Keratinocyte (primary cell): ENCODE data around the gene UBE2E1. TPM values are rescaled to one million over a fixed set of nuclear protein-coding genes. Genes with fewer than 3 reads are reported as not detected.

ENCODE experiments used
- DNase-seq: peaks from one replicate; pipeline ENCODE4 v3.0.0-alpha.2; 2011; ENCODE audit warnings: low read depth, missing footprints, low spot score
- FAIRE-seq: peaks from 2 replicates; lab custom pipeline; 2011; peaks lifted over from hg19 to GRCh38; lab: Jason Lieb, UNC
- H2AFZ ChIP-seq: 2 replicates; pipeline ENCODE4 v1.6.0; 2012; ENCODE audit warnings: low read length, control low read depth, inconsistent platforms; ENCODE audit not compliant: control insufficient read depth
- H3K27ac ChIP-seq: 2 replicates; pipeline ENCODE4 v1.5.1; 2011; ENCODE audit warnings: low read length; ENCODE audit not compliant: control insufficient read depth, insufficient read depth
- H3K27me3 ChIP-seq: 3 replicates; pipeline ENCODE4 v1.6.0; 2011; ENCODE audit warnings: low read length; ENCODE audit not compliant: control insufficient read depth, insufficient read depth; ENCODE audit errors: extremely low read depth
- H3K36me3 ChIP-seq, 2 experiments: 2 replicates in 1 of 2; 3 replicates in 1 of 2; pipeline ENCODE4 v1.5.1; 2011; ENCODE audit warnings: low read length in 2 of 2, mild to moderate bottlenecking in 1 of 2; ENCODE audit not compliant: control insufficient read depth in 2 of 2, insufficient read depth in 2 of 2; ENCODE audit errors: extremely low read depth in 1 of 2
- H3K4me1 ChIP-seq: 3 replicates; pipeline ENCODE4 v1.5.1; 2011; ENCODE audit warnings: low read length; ENCODE audit not compliant: control insufficient read depth, insufficient read depth; ENCODE audit errors: extremely low read depth
- H3K4me2 ChIP-seq: 3 replicates; pipeline ENCODE4 v1.6.0; 2011; ENCODE audit warnings: low read depth, low read length; ENCODE audit not compliant: control insufficient read depth, insufficient read depth; ENCODE audit errors: extremely low read depth
- H3K4me3 ChIP-seq, 3 experiments: fragments of 200-600 bp in 1 of 3; sonication (generic) in 1 of 3; 2 replicates in 2 of 3; 3 replicates in 1 of 3; pipeline ENCODE4 v1.5.1; 2011 to 2016; ENCODE audit warnings: low read length in 3 of 3, mild to moderate bottlenecking in 3 of 3, control low read depth in 2 of 3, inconsistent platforms in 1 of 3, low read depth in 1 of 3, mixed read lengths in 1 of 3, mixed run types in 1 of 3, moderate library complexity in 1 of 3; ENCODE audit not compliant: control insufficient read depth in 2 of 3, insufficient read depth in 2 of 3; ENCODE audit errors: extremely low read depth in 1 of 3
- H3K79me2 ChIP-seq: 2 replicates; pipeline ENCODE4 v1.6.0; 2012; ENCODE audit warnings: low read length; ENCODE audit not compliant: control insufficient read depth, insufficient read depth
- H3K9ac ChIP-seq: 3 replicates; pipeline ENCODE4 v1.6.0; 2011; ENCODE audit warnings: low read length; ENCODE audit not compliant: control insufficient read depth, insufficient read depth; ENCODE audit errors: extremely low read depth
- H3K9me1 ChIP-seq: 3 replicates; pipeline ENCODE4 v1.6.0; 2011; ENCODE audit warnings: low read length; ENCODE audit not compliant: control insufficient read depth, insufficient read depth; ENCODE audit errors: extremely low read depth
- H3K9me3 ChIP-seq: 2 replicates; pipeline ENCODE4 v1.5.1; 2012; ENCODE audit warnings: low read depth, low read length; ENCODE audit not compliant: control insufficient read depth
- H4K20me1 ChIP-seq: 3 replicates; pipeline ENCODE4 v1.6.0; 2011; ENCODE audit warnings: low read length; ENCODE audit not compliant: control insufficient read depth, insufficient read depth; ENCODE audit errors: extremely low read depth
- EZH2 ChIP-seq: IDR thresholded peaks from one replicate; pipeline ENCODE4 v1.6.1; 2012; ENCODE audit warnings: inconsistent platforms, mild to moderate bottlenecking, low read length, moderate library complexity
- dilution Hi-C: fragments of 300-500 bp; cut with MboI; formaldehyde crosslinking; loops from one replicate; pipeline ENCODE4 v1.7.0; 2020; ENCODE audit warnings: low sequenced_read_pairs; ENCODE audit not compliant: extremely low pct_ligation_motif_present
- polyA plus RNA-seq, 5 experiments: library from polyadenylated mRNA; depleted of rRNA in 3 of 5; stranded (reverse) in 3 of 5; stranded (forward) in 1 of 5; unstranded in 1 of 5; fragments of >200 nt; gene quantifications; 1 replicate in 1 of 5; 2 replicates in 3 of 5; 3 replicates in 1 of 5; pipeline versions ENCODE4 v1.2.1 to v1.2.3, GENCODE V29; 2011 to 2012; ENCODE audit warnings: missing spikeins in 2 of 5, low read depth in 1 of 5, low replicate concordance in 1 of 5
- TF ChIP-seq, protein P1 (sequence below), 3 experiments: IDR thresholded peaks in 1 of 3; conservative IDR thresholded peaks in 1 of 3; optimal IDR thresholded peaks in 1 of 3; 2 replicates in 2 of 3; 3 replicates in 1 of 3; pipeline versions ENCODE3 to v1.5.1; 2011; ENCODE audit warnings: low read length in 3 of 3, mild to moderate bottlenecking in 3 of 3, moderate library complexity in 2 of 3, control low read depth in 1 of 3, inconsistent platforms in 1 of 3; ENCODE audit not compliant: insufficient read depth in 2 of 3; ENCODE audit errors: extremely low read depth in 1 of 3

UBE2E1 gene
- polyA plus RNA-seq, 1 donor (not counting 4 experiments of a cell fraction or from before 2014, with no cell fraction given), result 205 TPM

DNA sequence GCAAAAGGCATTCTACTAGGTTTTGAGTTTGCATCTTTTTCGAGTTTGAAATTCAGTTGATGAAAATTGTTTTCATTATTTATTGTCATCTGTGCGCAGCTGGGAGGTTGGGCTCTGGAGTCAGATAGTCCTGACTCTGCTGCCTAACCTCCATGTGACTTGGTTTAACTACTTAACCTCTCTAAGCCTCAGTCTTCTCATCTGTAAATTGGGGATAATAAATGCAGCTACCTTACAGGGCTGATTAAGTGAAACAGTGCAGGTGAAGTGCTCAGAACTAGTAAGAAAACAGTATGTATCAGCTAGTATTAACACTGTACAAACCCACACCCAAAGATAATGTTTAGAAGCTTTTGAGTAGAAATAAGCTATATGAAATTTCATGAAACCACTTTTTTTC, 14.1 kb upstream of the UBE2E1 start:
- Histone ChIP-seq H3K4me3 (no peak overlapping the region), H3K27ac (no peak overlapping the region), H2AFZ (no peak overlapping the region), H3K79me2 (no peaks in the 10 kb centered on the region), H3K4me2 (no peak overlapping the region), H4K20me1 (no peaks in the 10 kb centered on the region), H3K9me1 (no peaks in the 10 kb centered on the region), H3K9me3 (no peaks in the 10 kb centered on the region), H3K9ac (no peak overlapping the region), H3K27me3 (no peaks in the 10 kb centered on the region), H3K36me3 (no peaks in the 10 kb centered on the region), H3K4me1 (peaks cover 3% of the 10 kb centered on the region)
- DNase-seq (no peak), FAIRE-seq (no peak)
- dilution Hi-C loops, result no loop called here
- no peak for TF ChIP-seq EZH2
- TF ChIP-seq, protein P1, sequence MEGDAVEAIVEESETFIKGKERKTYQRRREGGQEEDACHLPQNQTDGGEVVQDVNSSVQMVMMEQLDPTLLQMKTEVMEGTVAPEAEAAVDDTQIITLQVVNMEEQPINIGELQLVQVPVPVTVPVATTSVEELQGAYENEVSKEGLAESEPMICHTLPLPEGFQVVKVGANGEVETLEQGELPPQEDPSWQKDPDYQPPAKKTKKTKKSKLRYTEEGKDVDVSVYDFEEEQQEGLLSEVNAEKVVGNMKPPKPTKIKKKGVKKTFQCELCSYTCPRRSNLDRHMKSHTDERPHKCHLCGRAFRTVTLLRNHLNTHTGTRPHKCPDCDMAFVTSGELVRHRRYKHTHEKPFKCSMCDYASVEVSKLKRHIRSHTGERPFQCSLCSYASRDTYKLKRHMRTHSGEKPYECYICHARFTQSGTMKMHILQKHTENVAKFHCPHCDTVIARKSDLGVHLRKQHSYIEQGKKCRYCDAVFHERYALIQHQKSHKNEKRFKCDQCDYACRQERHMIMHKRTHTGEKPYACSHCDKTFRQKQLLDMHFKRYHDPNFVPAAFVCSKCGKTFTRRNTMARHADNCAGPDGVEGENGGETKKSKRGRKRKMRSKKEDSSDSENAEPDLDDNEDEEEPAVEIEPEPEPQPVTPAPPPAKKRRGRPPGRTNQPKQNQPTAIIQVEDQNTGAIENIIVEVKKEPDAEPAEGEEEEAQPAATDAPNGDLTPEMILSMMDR (optimal IDR thresholded peaks at IDR 0.05 in 1 of 3, IDR thresholded peaks at IDR 0.05 in 1 of 3, conservative IDR thresholded peaks at IDR 0.05 in 1 of 3; ENCODE audit: extremely low read depth in 1 of 3, insufficient read depth in 2 of 3, low read length in 3 of 3), result no peak

DNA sequence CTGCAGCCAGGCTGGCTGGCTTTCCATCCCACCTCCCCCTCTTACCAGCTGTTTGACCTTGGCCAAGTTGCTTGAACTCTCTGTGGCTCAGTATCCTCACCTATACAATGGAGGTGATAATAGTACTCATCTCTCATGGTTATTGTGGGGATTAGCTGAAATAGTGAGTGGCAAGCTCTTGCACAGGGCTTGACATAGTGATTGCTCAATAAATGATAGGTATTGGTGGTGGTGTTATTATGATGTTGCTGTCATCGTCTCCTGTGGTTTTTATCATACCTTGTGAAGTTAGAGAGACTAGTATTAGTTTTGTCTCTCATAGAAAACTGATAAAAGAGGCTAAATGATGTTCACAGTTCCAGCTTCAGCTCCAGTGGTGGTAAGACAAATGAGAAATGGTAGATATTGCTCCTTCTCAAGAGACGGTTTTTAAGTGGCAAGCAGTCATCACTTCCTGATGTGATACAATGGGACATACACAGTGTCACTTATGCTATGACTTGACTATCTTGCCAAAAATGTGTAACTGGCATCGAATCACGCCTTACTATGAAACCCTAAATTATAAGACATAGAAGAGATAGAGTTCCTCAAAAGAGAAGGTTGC, 12.1 kb upstream of the UBE2E1 start:
- peaks cover 3% of the 10 kb centered on the region for H3K4me1 ChIP-seq
- H3K4me3 ChIP-seq, result no peak overlapping the region
- DNase-seq (no peak), FAIRE-seq (no peak)
- H4K20me1 ChIP-seq, result no peaks in the 10 kb centered on the region
- H2AFZ ChIP-seq, result no peak overlapping the region
- no peaks in the 10 kb centered on the region for H3K27me3 ChIP-seq
- H3K9me3 ChIP-seq, result no peaks in the 10 kb centered on the region
- TF ChIP-seq, protein P1 (optimal IDR thresholded peaks at IDR 0.05 in 1 of 3, IDR thresholded peaks at IDR 0.05 in 1 of 3, conservative IDR thresholded peaks at IDR 0.05 in 1 of 3; ENCODE audit: extremely low read depth in 1 of 3, insufficient read depth in 2 of 3, low read length in 3 of 3), result no peak
- no peak for TF ChIP-seq EZH2
- no peaks in the 10 kb centered on the region for H3K9me1 ChIP-seq
- no peak overlapping the region for H3K9ac ChIP-seq
- no peaks in the 10 kb centered on the region for H3K36me3 ChIP-seq
- no peak overlapping the region for H3K27ac ChIP-seq
- H3K4me2 ChIP-seq, result no peak overlapping the region
- no peaks in the 10 kb centered on the region for H3K79me2 ChIP-seq
- dilution Hi-C loops, result no loop called here
